SK-N-SH treated with all-trans-retinoic acid at 6 μM for 48 hours (cell line): ENCODE data around the gene LARGE1.

Experiments
- ATAC-seq: fragments of 200-7000 bp; cut with Tn5 transposase; 3 replicates; pipeline ENCODE4 v1.9.1; 2020; ENCODE audit warnings: mild to moderate bottlenecking, moderate library complexity
- ARNTL ChIP-seq: fragments of 450-650 bp; formaldehyde crosslinking; IDR thresholded peaks from 2 replicates; pipeline ENCODE4 v1.5.0; 2020; ENCODE audit warnings: low read depth, mild to moderate bottlenecking, moderate library complexity, borderline replicate concordance
- BACH2 ChIP-seq: fragments of 250-450 bp; sonication (Bioruptor Pico); IDR thresholded peaks from 2 replicates; pipeline ENCODE4 v1.9.0; 2021; ENCODE audit warnings: mild to moderate bottlenecking, borderline replicate concordance
- CSDC2 ChIP-seq: fragments of 250-450 bp; sonication (Bioruptor Pico); IDR thresholded peaks from 2 replicates; pipeline ENCODE4 v1.5.0; 2020; ENCODE audit warnings: mild to moderate bottlenecking, moderate library complexity
- GLIS3 ChIP-seq: fragments of 250-450 bp; sonication (Bioruptor Pico); IDR thresholded peaks from 2 replicates; pipeline ENCODE4 v1.5.0; 2020; ENCODE audit warnings: mild to moderate bottlenecking, moderate library complexity
- ISL1 ChIP-seq: fragments of 250-450 bp; sonication (Bioruptor Pico); IDR thresholded peaks from 2 replicates; pipeline ENCODE4 v2.1.2; 2022; ENCODE audit warnings: mild to moderate bottlenecking, moderate library complexity
- OSR1 ChIP-seq: fragments of 250-450 bp; sonication (Bioruptor Pico); IDR thresholded peaks from 2 replicates; pipeline ENCODE4 v1.8.0; 2022; ENCODE audit warnings: moderate library complexity, mild to moderate bottlenecking, inconsistent platforms
- PPARA ChIP-seq: fragments of 250-450 bp; sonication (Bioruptor Pico); IDR thresholded peaks from 2 replicates; pipeline ENCODE4 v1.5.0; 2020; ENCODE audit warnings: mild to moderate bottlenecking, borderline replicate concordance
- RARB ChIP-seq: fragments of 250-450 bp; sonication (Bioruptor Pico); IDR thresholded peaks from 2 replicates; pipeline ENCODE4 v1.8.0; 2021; ENCODE audit warnings: mild to moderate bottlenecking, moderate library complexity
- TCF4 ChIP-seq: fragments of 250-450 bp; sonication (Bioruptor Pico); IDR thresholded peaks from 2 replicates; pipeline ENCODE4 v1.8.0; 2021; ENCODE audit warnings: mild to moderate bottlenecking, moderate library complexity, borderline replicate concordance
- TOX ChIP-seq: fragments of 250-450 bp; sonication (Bioruptor Pico); IDR thresholded peaks from 2 replicates; pipeline ENCODE4 v1.8.0; 2021; ENCODE audit warnings: mild to moderate bottlenecking, moderate library complexity, borderline replicate concordance
- ZC3H10 ChIP-seq: fragments of 250-450 bp; sonication (Bioruptor Pico); IDR thresholded peaks from 2 replicates; pipeline ENCODE4 v1.5.1; 2021; ENCODE audit warnings: mild to moderate bottlenecking, moderate library complexity
- ZFP3 ChIP-seq: fragments of 250-450 bp; sonication (Bioruptor Pico); IDR thresholded peaks from 2 replicates; pipeline ENCODE4 v1.5.0; 2020; ENCODE audit warnings: mild to moderate bottlenecking, moderate library complexity
- ZFP30 ChIP-seq: fragments of 450-650 bp; formaldehyde crosslinking; IDR thresholded peaks from 2 replicates; pipeline ENCODE4 v1.5.0; 2022; ENCODE audit warnings: mild to moderate bottlenecking, moderate library complexity
- ZNF565 ChIP-seq: fragments of 450-650 bp; formaldehyde crosslinking; conservative IDR thresholded peaks from 2 replicates; pipeline ENCODE4 v1.5.0; 2020; ENCODE audit warnings: low read depth, mild to moderate bottlenecking, moderate library complexity
- ZNF70 ChIP-seq: fragments of 450-650 bp; formaldehyde crosslinking; IDR thresholded peaks from 2 replicates; pipeline ENCODE4 v1.5.0; 2020; ENCODE audit warnings: mild to moderate bottlenecking, moderate library complexity
- ZNF8 ChIP-seq: fragments of 450-650 bp; formaldehyde crosslinking; IDR thresholded peaks from 2 replicates; pipeline ENCODE4 v1.5.0; 2020; ENCODE audit warnings: mild to moderate bottlenecking, moderate library complexity
- TF ChIP-seq, protein P1 (sequence below): fragments of 250-450 bp; sonication (Bioruptor Pico); IDR thresholded peaks from 2 replicates; pipeline ENCODE4 v1.5.1; 2020; ENCODE audit warnings: low read depth, mild to moderate bottlenecking, moderate library complexity
- TF ChIP-seq, protein P2 (sequence below): fragments of 250-450 bp; sonication (Bioruptor Pico); IDR thresholded peaks from 2 replicates; pipeline ENCODE4 v1.8.0; 2020; ENCODE audit warnings: mild to moderate bottlenecking, moderate library complexity, borderline replicate concordance
- TF ChIP-seq, protein P3 (sequence below): fragments of 250-450 bp; sonication (Bioruptor Pico); IDR thresholded peaks from 2 replicates; pipeline ENCODE4 v1.8.0; 2021; ENCODE audit warnings: low read depth, mild to moderate bottlenecking, moderate library complexity, borderline replicate concordance
- TF ChIP-seq, protein P4 (sequence below): fragments of 250-450 bp; sonication (Bioruptor Pico); IDR thresholded peaks from 2 replicates; pipeline ENCODE4 v1.5.1; 2021; ENCODE audit warnings: mild to moderate bottlenecking, moderate library complexity
- TF ChIP-seq, protein P5 (sequence below): fragments of 250-450 bp; sonication (Bioruptor Pico); IDR thresholded peaks from 2 replicates; pipeline ENCODE4 v1.5.0; 2020; ENCODE audit warnings: mild to moderate bottlenecking, moderate library complexity

The LARGE1 gene

DNA sequence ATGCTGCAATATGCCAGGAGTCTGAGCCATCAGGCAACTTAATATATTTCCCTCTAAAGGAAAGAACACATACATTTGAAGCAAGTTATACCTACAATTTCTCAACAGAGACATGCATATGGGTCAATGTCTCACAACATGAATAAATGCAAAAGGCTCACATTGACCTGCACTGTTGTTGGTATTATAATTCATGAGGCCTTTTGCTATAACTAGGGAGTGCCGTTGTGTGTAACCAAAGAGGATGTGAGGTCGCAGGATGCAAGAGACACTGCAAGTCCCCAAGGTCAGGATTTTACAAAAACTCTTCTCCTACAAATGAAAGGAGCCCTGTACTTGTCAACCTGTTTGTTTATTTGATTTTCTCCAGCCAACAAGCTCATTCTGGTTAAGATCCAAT, 250.5 kb downstream of the LARGE1 start:
- TF ChIP-seq PPARA (CRISPR knock-in tag), result no peak
- TF ChIP-seq GLIS3 (CRISPR knock-in tag), result no peak
- no peak for TF ChIP-seq RARB (CRISPR knock-in tag)
- TF ChIP-seq ISL1 (CRISPR knock-in tag), result no peak
- TF ChIP-seq, protein P1, sequence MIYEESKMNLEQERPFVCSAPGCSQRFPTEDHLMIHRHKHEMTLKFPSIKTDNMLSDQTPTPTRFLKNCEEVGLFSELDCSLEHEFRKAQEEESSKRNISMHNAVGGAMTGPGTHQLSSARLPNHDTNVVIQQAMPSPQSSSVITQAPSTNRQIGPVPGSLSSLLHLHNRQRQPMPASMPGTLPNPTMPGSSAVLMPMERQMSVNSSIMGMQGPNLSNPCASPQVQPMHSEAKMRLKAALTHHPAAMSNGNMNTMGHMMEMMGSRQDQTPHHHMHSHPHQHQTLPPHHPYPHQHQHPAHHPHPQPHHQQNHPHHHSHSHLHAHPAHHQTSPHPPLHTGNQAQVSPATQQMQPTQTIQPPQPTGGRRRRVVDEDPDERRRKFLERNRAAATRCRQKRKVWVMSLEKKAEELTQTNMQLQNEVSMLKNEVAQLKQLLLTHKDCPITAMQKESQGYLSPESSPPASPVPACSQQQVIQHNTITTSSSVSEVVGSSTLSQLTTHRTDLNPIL (CRISPR knock-in tag), result no peak
- TF ChIP-seq, protein P2, sequence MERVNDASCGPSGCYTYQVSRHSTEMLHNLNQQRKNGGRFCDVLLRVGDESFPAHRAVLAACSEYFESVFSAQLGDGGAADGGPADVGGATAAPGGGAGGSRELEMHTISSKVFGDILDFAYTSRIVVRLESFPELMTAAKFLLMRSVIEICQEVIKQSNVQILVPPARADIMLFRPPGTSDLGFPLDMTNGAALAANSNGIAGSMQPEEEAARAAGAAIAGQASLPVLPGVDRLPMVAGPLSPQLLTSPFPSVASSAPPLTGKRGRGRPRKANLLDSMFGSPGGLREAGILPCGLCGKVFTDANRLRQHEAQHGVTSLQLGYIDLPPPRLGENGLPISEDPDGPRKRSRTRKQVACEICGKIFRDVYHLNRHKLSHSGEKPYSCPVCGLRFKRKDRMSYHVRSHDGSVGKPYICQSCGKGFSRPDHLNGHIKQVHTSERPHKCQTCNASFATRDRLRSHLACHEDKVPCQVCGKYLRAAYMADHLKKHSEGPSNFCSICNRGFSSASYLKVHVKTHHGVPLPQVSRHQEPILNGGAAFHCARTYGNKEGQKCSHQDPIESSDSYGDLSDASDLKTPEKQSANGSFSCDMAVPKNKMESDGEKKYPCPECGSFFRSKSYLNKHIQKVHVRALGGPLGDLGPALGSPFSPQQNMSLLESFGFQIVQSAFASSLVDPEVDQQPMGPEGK (CRISPR knock-in tag), result no peak
- TF ChIP-seq, protein P3, sequence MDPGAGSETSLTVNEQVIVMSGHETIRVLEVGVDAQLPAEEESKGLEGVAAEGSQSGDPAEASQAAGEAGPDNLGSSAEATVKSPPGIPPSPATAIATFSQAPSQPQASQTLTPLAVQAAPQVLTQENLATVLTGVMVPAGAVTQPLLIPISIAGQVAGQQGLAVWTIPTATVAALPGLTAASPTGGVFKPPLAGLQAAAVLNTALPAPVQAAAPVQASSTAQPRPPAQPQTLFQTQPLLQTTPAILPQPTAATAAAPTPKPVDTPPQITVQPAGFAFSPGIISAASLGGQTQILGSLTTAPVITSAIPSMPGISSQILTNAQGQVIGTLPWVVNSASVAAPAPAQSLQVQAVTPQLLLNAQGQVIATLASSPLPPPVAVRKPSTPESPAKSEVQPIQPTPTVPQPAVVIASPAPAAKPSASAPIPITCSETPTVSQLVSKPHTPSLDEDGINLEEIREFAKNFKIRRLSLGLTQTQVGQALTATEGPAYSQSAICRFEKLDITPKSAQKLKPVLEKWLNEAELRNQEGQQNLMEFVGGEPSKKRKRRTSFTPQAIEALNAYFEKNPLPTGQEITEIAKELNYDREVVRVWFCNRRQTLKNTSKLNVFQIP (CRISPR knock-in tag), result no peak
- no peak for TF ChIP-seq ZNF70 (CRISPR knock-in tag)
- no peak for TF ChIP-seq OSR1
- TF ChIP-seq TCF4, result no peak
- no peak for TF ChIP-seq ZNF8 (CRISPR knock-in tag)
- TF ChIP-seq TOX (CRISPR knock-in tag), result no peak
- no peak for TF ChIP-seq BACH2 (CRISPR knock-in tag)
- TF ChIP-seq ZFP30, result no peak
- no peak for ATAC-seq

DNA sequence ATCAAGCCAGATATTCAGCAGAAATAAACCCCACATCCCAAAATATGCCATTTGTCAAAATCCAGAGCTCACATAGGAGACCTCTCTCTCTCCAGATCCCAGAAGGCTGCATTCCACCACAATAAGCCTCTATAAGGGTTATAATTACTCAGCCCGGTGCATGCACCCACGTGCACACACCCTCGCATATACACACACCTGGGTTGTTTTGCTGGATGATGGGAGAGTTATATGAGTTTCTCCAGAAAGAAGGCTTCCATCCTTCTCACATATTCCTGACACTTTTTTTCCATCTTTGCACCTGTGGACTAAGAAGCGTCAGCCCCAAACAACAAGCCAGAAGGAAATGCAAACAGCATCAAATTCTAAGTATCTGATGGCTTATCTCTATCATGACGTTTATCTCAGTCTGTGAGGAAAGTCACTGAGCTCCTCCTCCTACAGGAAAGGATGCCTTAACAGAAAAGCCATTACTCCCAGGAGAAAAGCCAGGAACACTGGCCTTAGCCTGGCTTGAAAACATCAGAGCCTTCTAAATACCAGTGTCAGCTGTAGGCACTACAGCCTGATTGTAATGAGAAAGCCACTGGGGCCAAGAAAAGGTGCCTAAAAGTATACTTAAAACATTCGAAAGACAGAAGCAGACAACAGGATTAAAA, 253.2 kb downstream of the LARGE1 start:
- no peak for ATAC-seq
- no peak for TF ChIP-seq ZNF70 (CRISPR knock-in tag)

DNA sequence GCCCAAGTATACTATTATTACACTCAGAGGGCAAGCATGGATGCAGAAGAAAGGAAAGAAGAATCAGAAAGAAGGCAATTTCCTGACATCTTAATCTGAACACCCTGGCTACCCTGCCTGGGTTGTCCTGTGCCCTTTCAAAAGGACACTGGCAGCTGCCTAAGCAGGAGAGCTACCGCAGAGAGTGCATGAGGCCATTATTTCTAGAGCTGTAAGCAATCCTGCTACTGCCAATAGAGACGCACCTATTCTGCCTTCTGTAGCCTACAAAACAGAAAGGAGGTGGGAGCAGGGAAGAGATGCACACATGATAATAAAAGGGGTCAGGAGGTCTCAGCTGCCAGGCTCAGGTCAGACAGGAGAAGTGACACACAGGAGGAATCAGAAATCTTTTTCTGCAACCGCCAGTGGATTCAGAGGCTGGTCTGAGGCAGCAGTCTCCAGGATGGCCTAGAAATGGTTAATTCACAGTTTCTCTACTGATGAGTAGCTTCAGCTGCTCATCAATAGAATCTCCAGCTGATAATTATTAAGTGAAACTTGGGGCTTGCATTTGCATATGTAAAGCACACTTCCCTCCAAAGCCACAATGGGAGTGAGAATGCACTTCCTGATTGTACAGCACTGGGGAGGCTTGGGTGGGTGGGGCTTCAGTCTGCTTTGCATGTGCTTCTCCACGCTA, 253.9 kb downstream of the LARGE1 start:
- no peak for ATAC-seq
- TF ChIP-seq PPARA (CRISPR knock-in tag) (no peak), OSR1 (no peak), ZC3H10 (CRISPR knock-in tag) (no peak), ISL1 (CRISPR knock-in tag) (no peak), GLIS3 (CRISPR knock-in tag) (no peak), TCF4 (no peak), ZNF8 (CRISPR knock-in tag) (no peak), CSDC2 (CRISPR knock-in tag) (no peak), ZNF565 (CRISPR knock-in tag) (no peak), ZFP3 (CRISPR knock-in tag) (no peak), RARB (CRISPR knock-in tag) (no peak), TOX (CRISPR knock-in tag) (no peak), ARNTL (CRISPR knock-in tag) (no peak), ZNF70 (CRISPR knock-in tag) (no peak)
- TF ChIP-seq, protein P2 (CRISPR knock-in tag), result no peak
- TF ChIP-seq, protein P4, sequence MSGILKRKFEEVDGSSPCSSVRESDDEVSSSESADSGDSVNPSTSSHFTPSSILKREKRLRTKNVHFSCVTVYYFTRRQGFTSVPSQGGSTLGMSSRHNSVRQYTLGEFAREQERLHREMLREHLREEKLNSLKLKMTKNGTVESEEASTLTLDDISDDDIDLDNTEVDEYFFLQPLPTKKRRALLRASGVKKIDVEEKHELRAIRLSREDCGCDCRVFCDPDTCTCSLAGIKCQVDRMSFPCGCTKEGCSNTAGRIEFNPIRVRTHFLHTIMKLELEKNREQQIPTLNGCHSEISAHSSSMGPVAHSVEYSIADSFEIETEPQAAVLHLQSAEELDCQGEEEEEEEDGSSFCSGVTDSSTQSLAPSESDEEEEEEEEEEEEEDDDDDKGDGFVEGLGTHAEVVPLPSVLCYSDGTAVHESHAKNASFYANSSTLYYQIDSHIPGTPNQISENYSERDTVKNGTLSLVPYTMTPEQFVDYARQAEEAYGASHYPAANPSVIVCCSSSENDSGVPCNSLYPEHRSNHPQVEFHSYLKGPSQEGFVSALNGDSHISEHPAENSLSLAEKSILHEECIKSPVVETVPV, result no peak
- TF ChIP-seq, protein P1 (CRISPR knock-in tag), result no peak
- TF ChIP-seq, protein P3 (CRISPR knock-in tag), result no peak
- TF ChIP-seq, protein P5, sequence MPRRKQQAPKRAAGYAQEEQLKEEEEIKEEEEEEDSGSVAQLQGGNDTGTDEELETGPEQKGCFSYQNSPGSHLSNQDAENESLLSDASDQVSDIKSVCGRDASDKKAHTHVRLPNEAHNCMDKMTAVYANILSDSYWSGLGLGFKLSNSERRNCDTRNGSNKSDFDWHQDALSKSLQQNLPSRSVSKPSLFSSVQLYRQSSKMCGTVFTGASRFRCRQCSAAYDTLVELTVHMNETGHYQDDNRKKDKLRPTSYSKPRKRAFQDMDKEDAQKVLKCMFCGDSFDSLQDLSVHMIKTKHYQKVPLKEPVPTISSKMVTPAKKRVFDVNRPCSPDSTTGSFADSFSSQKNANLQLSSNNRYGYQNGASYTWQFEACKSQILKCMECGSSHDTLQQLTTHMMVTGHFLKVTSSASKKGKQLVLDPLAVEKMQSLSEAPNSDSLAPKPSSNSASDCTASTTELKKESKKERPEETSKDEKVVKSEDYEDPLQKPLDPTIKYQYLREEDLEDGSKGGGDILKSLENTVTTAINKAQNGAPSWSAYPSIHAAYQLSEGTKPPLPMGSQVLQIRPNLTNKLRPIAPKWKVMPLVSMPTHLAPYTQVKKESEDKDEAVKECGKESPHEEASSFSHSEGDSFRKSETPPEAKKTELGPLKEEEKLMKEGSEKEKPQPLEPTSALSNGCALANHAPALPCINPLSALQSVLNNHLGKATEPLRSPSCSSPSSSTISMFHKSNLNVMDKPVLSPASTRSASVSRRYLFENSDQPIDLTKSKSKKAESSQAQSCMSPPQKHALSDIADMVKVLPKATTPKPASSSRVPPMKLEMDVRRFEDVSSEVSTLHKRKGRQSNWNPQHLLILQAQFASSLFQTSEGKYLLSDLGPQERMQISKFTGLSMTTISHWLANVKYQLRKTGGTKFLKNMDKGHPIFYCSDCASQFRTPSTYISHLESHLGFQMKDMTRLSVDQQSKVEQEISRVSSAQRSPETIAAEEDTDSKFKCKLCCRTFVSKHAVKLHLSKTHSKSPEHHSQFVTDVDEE (CRISPR knock-in tag), result no peak
